SK-N-SH (cell line): ENCODE results near the gene TRPC4AP. TPM values are rescaled to one million over a fixed set of nuclear protein-coding genes. Genes with fewer than 3 reads are reported as not detected.

Experiments used
- CTCF ChIA-PET: fragments of 300-600, 350-600 bp; formaldehyde crosslinking; extraction: SDS; loops from one replicate; lab custom pipeline; 2021; lab: Yijun Ruan, JAX
- POLR2A ChIA-PET: fragments of 350-600 bp; sonication (Branson Sonifier 250); formaldehyde crosslinking; extraction: SDS; loops from one replicate; lab custom pipeline; 2020; ENCODE audit warnings: antibody characterized with exemption, inconsistent platforms; lab: Yijun Ruan, JAX
- DNase-seq: peaks from one replicate; pipeline ENCODE4 v3.0.0; 2012
- H2AFZ ChIP-seq: fragments of 200-600 bp; sonication (generic); 2 replicates; pipeline ENCODE4 v1.8.1; 2016; ENCODE audit warnings: antibody characterized with exemption, mild to moderate bottlenecking, low read depth
- H3F3A ChIP-seq: fragments of 200-600 bp; sonication (generic); replicated peaks from 2 replicates; pipeline ENCODE3; 2016; ENCODE audit warnings: antibody characterized with exemption, mild to moderate bottlenecking; ENCODE audit not compliant: insufficient read depth
- H3K27ac ChIP-seq, 2 experiments: fragments of 200-500 bp in 1 of 2; fragments of 200-600 bp in 1 of 2; sonication (Bioruptor generic) in 1 of 2; sonication (generic), shearing (Covaris generic) in 1 of 2; 2 replicates each; pipeline versions ENCODE4 v1.5.1 to v1.6.1; 2014 to 2016; ENCODE audit warnings: low read depth in 2 of 2, inconsistent platforms in 1 of 2, low read length in 1 of 2, mild to moderate bottlenecking in 1 of 2, mixed read lengths in 1 of 2
- H3K27me3 ChIP-seq: fragments of 200-600 bp; sonication (generic), shearing (Covaris generic); 2 replicates; pipeline ENCODE4 v1.6.1; 2016; ENCODE audit warnings: mixed run types; ENCODE audit not compliant: insufficient read depth
- H3K36me3 ChIP-seq, 2 experiments: fragments of 200-500 bp in 1 of 2; fragments of 200-600 bp in 1 of 2; sonication (Bioruptor generic) in 1 of 2; sonication (generic) in 1 of 2; replicated peaks in 1 of 2; 2 replicates each; pipeline versions ENCODE3 to v1.5.1; 2014 to 2016; ENCODE audit warnings: low read length in 1 of 2, mild to moderate bottlenecking in 1 of 2; ENCODE audit not compliant: insufficient read depth in 2 of 2, control insufficient read depth in 1 of 2
- H3K4me1 ChIP-seq, 2 experiments: fragments of 200-500 bp in 1 of 2; fragments of 200-600 bp in 1 of 2; sonication (Bioruptor generic) in 1 of 2; sonication (generic), shearing (Covaris generic) in 1 of 2; 2 replicates each; pipeline versions ENCODE4 v1.5.1 to v1.6.1; 2014 to 2016; ENCODE audit warnings: low read depth in 1 of 2, low read length in 1 of 2, mixed run types in 1 of 2; ENCODE audit not compliant: insufficient read depth in 2 of 2, control insufficient read depth in 1 of 2
- H3K4me2 ChIP-seq: fragments of 200-600 bp; sonication (generic), shearing (Covaris generic); 2 replicates; pipeline ENCODE4 v1.6.1; 2017; ENCODE audit warnings: mixed run types
- H3K4me3 ChIP-seq, 2 experiments: fragments of 200-500 bp in 1 of 2; fragments of 200-600 bp in 1 of 2; sonication (Bioruptor generic) in 1 of 2; sonication (generic), shearing (Covaris generic) in 1 of 2; 2 replicates each; pipeline versions ENCODE4 v1.5.1 to v1.8.1; 2014 to 2016; ENCODE audit warnings: low read depth in 2 of 2, inconsistent platforms in 1 of 2, low read length in 1 of 2, mild to moderate bottlenecking in 1 of 2, mixed read lengths in 1 of 2, moderate library complexity in 1 of 2
- H3K79me2 ChIP-seq: fragments of 200-600 bp; sonication (generic); 2 replicates; pipeline ENCODE4 v1.8.1; 2017; ENCODE audit warnings: mild to moderate bottlenecking; ENCODE audit not compliant: insufficient read depth
- H3K9ac ChIP-seq: fragments of 200-600 bp; sonication (generic); 2 replicates; pipeline ENCODE4 v1.6.1; 2017; ENCODE audit warnings: mixed run types
- H3K9me2 ChIP-seq: fragments of 200-600 bp; sonication (generic); 2 replicates; pipeline ENCODE4 v1.6.1; 2017; ENCODE audit warnings: mixed run types
- H3K9me3 ChIP-seq: fragments of 200-600 bp; sonication (generic); 2 replicates; pipeline ENCODE4 v1.6.1; 2017; ENCODE audit warnings: mixed run types, mild to moderate bottlenecking, moderate library complexity
- H4K20me1 ChIP-seq: fragments of 200-600 bp; sonication (generic); 2 replicates; pipeline ENCODE4 v1.6.1; 2017; ENCODE audit warnings: mild to moderate bottlenecking, mixed run types; ENCODE audit not compliant: insufficient read depth
- FOSL2 ChIP-seq: IDR thresholded peaks from 2 replicates; pipeline ENCODE4 v1.4.0; 2012; ENCODE audit warnings: low read depth, mild to moderate bottlenecking, moderate library complexity, borderline replicate concordance
- FOXJ3 ChIP-seq: sonication (generic); formaldehyde crosslinking; IDR thresholded peaks from 2 replicates; pipeline ENCODE4 v1.5.1; 2020; ENCODE audit warnings: mild to moderate bottlenecking, missing genetic modification reagents
- GATA2 ChIP-seq: sonication (generic); formaldehyde crosslinking; IDR thresholded peaks from 2 replicates; pipeline ENCODE4 v1.5.0; 2020; ENCODE audit warnings: mild to moderate bottlenecking, missing genetic modification reagents
- JUND ChIP-seq: IDR thresholded peaks from 2 replicates; pipeline ENCODE4 v1.4.0; 2012
- MEF2A ChIP-seq: IDR thresholded peaks from 2 replicates; pipeline ENCODE4 v1.4.0; 2012; ENCODE audit warnings: low read depth, borderline replicate concordance
- MXI1 ChIP-seq: IDR thresholded peaks from 2 replicates; pipeline ENCODE4 v1.6.1; 2012; ENCODE audit warnings: mild to moderate bottlenecking, low read depth, low read length, improper control_type of control experiment
- NFIC ChIP-seq: IDR thresholded peaks from 2 replicates; pipeline ENCODE4 v1.4.0; 2012; ENCODE audit warnings: borderline replicate concordance
- NRF1 ChIP-seq: IDR thresholded peaks from 2 replicates; pipeline ENCODE4 v1.6.1; 2012; ENCODE audit warnings: low read depth, mild to moderate bottlenecking, low read length
- RAD21 ChIP-seq: IDR thresholded peaks from 2 replicates; pipeline ENCODE4 v1.6.1; 2012; ENCODE audit warnings: mild to moderate bottlenecking, low read length
- RCOR1 ChIP-seq: fragments of 150-350 bp; IDR thresholded peaks from 2 replicates; pipeline ENCODE4 v1.6.1; 2017; ENCODE audit warnings: antibody characterized with exemption, low read length
- TAF1 ChIP-seq: IDR thresholded peaks from 2 replicates; pipeline ENCODE4 v1.6.1; 2012; ENCODE audit warnings: low read depth, mild to moderate bottlenecking, low read length, moderate library complexity, borderline replicate concordance
- USF2 ChIP-seq: fragments of 150-350 bp; IDR thresholded peaks from 2 replicates; pipeline ENCODE4 v1.6.1; 2017; ENCODE audit warnings: antibody characterized with exemption, low read length, low read depth, borderline replicate concordance
- YY1 ChIP-seq: IDR thresholded peaks from 2 replicates; pipeline ENCODE4 v1.4.0; 2012; ENCODE audit warnings: low read depth, mild to moderate bottlenecking
- WGBS: methylation state at CpG from one replicate; pipeline ENCODE4 v1.1.6; 2017; ENCODE audit warnings: low lambda C conversion rate; 5-methylcytosine and 5-hydroxymethylcytosine counted together
- polyA plus RNA-seq, 3 experiments: library from polyadenylated mRNA; depleted of rRNA; stranded (reverse); fragments of >200 nt; gene quantifications; 2 replicates each; pipeline ENCODE4 v1.2.3, GENCODE V29; 2012
- TF ChIP-seq, protein P1 (sequence below): IDR thresholded peaks from 2 replicates; pipeline ENCODE4 v1.4.0; 2012; ENCODE audit warnings: low read depth
- TF ChIP-seq, protein P2 (sequence below): IDR thresholded peaks from 2 replicates; pipeline ENCODE4 v1.4.0; 2012; ENCODE audit warnings: low read depth, borderline replicate concordance
- TF ChIP-seq, protein P3 (sequence below): fragments of 150-350 bp; IDR thresholded peaks from 2 replicates; pipeline ENCODE4 v1.6.1; 2016; ENCODE audit warnings: mild to moderate bottlenecking, low read depth, low read length

TRPC4AP gene
- polyA plus RNA-seq, 1 of the 3 experiments (the other 2 are of a cell fraction), result 57.4 TPM

- Histone ChIP-seq H2AFZ (no peak overlapping the region), H3K4me1 (peaks cover 0 to under 1% of the 10 kb centered on the region in 2 experiments; a peak in 1 of 4 replicates), H3F3A (peaks cover 5% of the 10 kb centered on the region), H3K27ac (no peak overlapping the region), H3K9me2 (no peaks in the 10 kb centered on the region), H3K4me2 (no peak overlapping the region), H3K4me3 (no peak overlapping the region), H3K36me3 (peaks cover 24 to 46% of the 10 kb centered on the region in 2 experiments), H3K79me2 (no peaks in the 10 kb centered on the region), H3K9ac (no peak overlapping the region), H4K20me1 (no peaks in the 10 kb centered on the region), H3K27me3 (no peaks in the 10 kb centered on the region), H3K9me3 (no peaks in the 10 kb centered on the region)
- CTCF ChIA-PET, result interaction anchor here (0.8 to 1.7 kb wide), 2 partner anchors 22 to 27 kb away, joined by 3 to 4 read pairs; no protein-coding TSS in a partner anchor
- no peak for TF ChIP-seq FOXJ3
- no peak for TF ChIP-seq JUND
- TF ChIP-seq, protein P1, sequence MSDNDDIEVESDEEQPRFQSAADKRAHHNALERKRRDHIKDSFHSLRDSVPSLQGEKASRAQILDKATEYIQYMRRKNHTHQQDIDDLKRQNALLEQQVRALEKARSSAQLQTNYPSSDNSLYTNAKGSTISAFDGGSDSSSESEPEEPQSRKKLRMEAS, result no peak
- no peak for TF ChIP-seq MEF2A
- TF ChIP-seq MXI1, result no peak
- TF ChIP-seq RAD21, result no peak
- TF ChIP-seq, protein P2, sequence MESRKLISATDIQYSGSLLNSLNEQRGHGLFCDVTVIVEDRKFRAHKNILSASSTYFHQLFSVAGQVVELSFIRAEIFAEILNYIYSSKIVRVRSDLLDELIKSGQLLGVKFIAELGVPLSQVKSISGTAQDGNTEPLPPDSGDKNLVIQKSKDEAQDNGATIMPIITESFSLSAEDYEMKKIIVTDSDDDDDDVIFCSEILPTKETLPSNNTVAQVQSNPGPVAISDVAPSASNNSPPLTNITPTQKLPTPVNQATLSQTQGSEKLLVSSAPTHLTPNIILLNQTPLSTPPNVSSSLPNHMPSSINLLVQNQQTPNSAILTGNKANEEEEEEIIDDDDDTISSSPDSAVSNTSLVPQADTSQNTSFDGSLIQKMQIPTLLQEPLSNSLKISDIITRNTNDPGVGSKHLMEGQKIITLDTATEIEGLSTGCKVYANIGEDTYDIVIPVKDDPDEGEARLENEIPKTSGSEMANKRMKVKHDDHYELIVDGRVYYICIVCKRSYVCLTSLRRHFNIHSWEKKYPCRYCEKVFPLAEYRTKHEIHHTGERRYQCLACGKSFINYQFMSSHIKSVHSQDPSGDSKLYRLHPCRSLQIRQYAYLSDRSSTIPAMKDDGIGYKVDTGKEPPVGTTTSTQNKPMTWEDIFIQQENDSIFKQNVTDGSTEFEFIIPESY, result no peak
- no peak for TF ChIP-seq FOSL2
- no peak for TF ChIP-seq NRF1
- TF ChIP-seq USF2, result no peak
- no peak for TF ChIP-seq NFIC
- no peak for TF ChIP-seq YY1
- TF ChIP-seq TAF1, result no peak
- no peak for TF ChIP-seq GATA2 (CRISPR knock-in tag)
- TF ChIP-seq, protein P3, sequence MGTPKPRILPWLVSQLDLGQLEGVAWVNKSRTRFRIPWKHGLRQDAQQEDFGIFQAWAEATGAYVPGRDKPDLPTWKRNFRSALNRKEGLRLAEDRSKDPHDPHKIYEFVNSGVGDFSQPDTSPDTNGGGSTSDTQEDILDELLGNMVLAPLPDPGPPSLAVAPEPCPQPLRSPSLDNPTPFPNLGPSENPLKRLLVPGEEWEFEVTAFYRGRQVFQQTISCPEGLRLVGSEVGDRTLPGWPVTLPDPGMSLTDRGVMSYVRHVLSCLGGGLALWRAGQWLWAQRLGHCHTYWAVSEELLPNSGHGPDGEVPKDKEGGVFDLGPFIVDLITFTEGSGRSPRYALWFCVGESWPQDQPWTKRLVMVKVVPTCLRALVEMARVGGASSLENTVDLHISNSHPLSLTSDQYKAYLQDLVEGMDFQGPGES, result no peak
- no peak for TF ChIP-seq RCOR1
- DNase-seq, result no peak
- POLR2A ChIA-PET, result no interaction called here
- 98% methylated on average over 5 of the region's 5 CpGs for WGBS
These were observed 30.3 kb upstream of the TRPC4AP start for GRCh38 chr20:35122756-35123405.
